ENCODE measurements around the gene PDCD11. TPM values are rescaled to one million over a fixed set of nuclear protein-coding genes. Genes with fewer than 3 reads are reported as not detected.

PDCD11 gene
- total and polyA plus RNA-seq, 4 donors = 8.3 to 20.9 (median 9.8) TPM

DNA sequence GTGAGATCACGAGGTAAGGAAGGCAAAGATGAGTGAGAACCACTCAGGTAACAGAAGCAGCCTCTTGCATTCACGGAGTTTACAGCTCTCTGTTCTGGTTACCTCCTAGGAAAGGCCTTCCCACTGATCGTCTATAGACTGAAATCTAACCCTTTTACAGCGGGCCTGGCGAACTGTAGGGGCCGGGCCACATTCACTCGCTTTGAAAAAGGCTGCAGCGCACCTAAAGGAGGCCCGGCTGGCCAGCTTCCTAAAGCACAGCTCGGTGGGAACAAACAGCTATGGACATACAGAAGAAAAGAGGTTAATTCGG, 716 bp upstream of the PDCD11 start:
- peaks cover 12 to 32% (median 25%) of the 10 kb centered on the region in 4 donors for H3K36me3 ChIP-seq (ENCODE audit: control insufficient read depth in 4 of 4, insufficient read depth in 3 of 4, low read depth in 1 of 4, low read length in 3 of 4)
- H3K9me3 ChIP-seq (ENCODE audit: control insufficient read depth in 4 of 4, low read length in 3 of 4) = no peaks in the 10 kb centered on the region
- DNase-seq (ENCODE audit: low spot score) = no peak
- 3% methylated on average over 11 of the region's 11 CpGs for WGBS
- H3K27ac ChIP-seq (ENCODE audit: low read depth in 1 of 2, low read length in 2 of 2) = peak overlapping the region; percentile 65 to 73
- H3K27me3 ChIP-seq (ENCODE audit: control insufficient read depth in 4 of 4, insufficient read depth in 4 of 4, low read length in 3 of 4) = no peaks in the 10 kb centered on the region
- peak overlapping the region; percentile 85 to 92 for H3K9ac ChIP-seq (ENCODE audit: low read depth in 1 of 2, low read length in 2 of 2)
- peak overlapping the region; percentile 80 to 91 (median 87) for H3K4me3 ChIP-seq (ENCODE audit: low read depth in 1 of 3, low read length in 3 of 3)
- TF ChIP-seq RXRA (IDR thresholded peaks at IDR 0.05) (no peak), HNF4A (conservative IDR thresholded peaks at IDR 0.05) (no peak), TAF1 (conservative IDR thresholded peaks at IDR 0.05) (no peak), FOXA2 (IDR thresholded peaks at IDR 0.05) (no peak), YY1 (IDR thresholded peaks at IDR 0.05) (no peak), NR2F2 (IDR thresholded peaks at IDR 0.05) (no peak), FOXA1 (IDR thresholded peaks at IDR 0.05) (no peak), GABPA (IDR thresholded peaks at IDR 0.05 in 1 of 2, conservative IDR thresholded peaks at IDR 0.05 in 1 of 2) (no peak), JUND (IDR thresholded peaks at IDR 0.05) (no peak)
- TF ChIP-seq, protein P1, sequence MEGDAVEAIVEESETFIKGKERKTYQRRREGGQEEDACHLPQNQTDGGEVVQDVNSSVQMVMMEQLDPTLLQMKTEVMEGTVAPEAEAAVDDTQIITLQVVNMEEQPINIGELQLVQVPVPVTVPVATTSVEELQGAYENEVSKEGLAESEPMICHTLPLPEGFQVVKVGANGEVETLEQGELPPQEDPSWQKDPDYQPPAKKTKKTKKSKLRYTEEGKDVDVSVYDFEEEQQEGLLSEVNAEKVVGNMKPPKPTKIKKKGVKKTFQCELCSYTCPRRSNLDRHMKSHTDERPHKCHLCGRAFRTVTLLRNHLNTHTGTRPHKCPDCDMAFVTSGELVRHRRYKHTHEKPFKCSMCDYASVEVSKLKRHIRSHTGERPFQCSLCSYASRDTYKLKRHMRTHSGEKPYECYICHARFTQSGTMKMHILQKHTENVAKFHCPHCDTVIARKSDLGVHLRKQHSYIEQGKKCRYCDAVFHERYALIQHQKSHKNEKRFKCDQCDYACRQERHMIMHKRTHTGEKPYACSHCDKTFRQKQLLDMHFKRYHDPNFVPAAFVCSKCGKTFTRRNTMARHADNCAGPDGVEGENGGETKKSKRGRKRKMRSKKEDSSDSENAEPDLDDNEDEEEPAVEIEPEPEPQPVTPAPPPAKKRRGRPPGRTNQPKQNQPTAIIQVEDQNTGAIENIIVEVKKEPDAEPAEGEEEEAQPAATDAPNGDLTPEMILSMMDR (IDR thresholded peaks at IDR 0.05; ENCODE audit: low read depth, low read length, missing input control) = no peak
- peaks cover 8 to 26% (median 23%) of the 10 kb centered on the region in 4 donors for H3K4me1 ChIP-seq (ENCODE audit: control insufficient read depth in 4 of 4, insufficient read depth in 4 of 4, low read length in 3 of 4)

DNA sequence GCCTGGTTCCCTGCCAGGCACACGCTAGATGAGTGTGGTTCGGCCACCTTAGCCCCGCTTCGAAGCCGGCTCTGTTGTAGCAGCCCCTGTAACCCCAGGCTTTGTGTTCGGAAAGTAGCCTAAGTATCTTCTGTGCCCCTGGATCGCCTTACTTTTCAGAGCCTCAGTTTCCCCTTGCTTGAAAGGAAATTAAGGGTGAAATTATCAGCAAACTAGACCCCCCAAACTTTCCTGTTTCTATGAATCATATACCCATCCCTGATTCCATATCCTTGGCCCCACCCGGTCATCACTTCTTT, 312 bp downstream of the PDCD11 start:
- Histone ChIP-seq H3K9me3 (ENCODE audit: control insufficient read depth in 4 of 4, low read length in 3 of 4) (no peaks in the 10 kb centered on the region), H3K27me3 (ENCODE audit: control insufficient read depth in 4 of 4, insufficient read depth in 4 of 4, low read length in 3 of 4) (no peaks in the 10 kb centered on the region), H3K4me1 (ENCODE audit: control insufficient read depth in 4 of 4, insufficient read depth in 4 of 4, low read length in 3 of 4) (peaks cover 8 to 26% (median 23%) of the 10 kb centered on the region in 4 donors), H3K27ac (ENCODE audit: low read depth in 1 of 2, low read length in 2 of 2) (peak overlapping the region; percentile 42 to 47), H3K9ac (ENCODE audit: low read depth in 1 of 2, low read length in 2 of 2) (peak overlapping the region; percentile 10 to 61), H3K4me3 (ENCODE audit: low read depth in 1 of 3, low read length in 3 of 3) (peak overlapping the region; percentile 80 to 91 (median 87)), H3K36me3 (ENCODE audit: control insufficient read depth in 4 of 4, insufficient read depth in 3 of 4, low read depth in 1 of 4, low read length in 3 of 4) (peaks cover 8 to 25% (median 20%) of the 10 kb centered on the region in 4 donors)
- 1% methylated on average over 8 of the region's 8 CpGs for WGBS
- no peak for DNase-seq (ENCODE audit: low spot score)
- TF ChIP-seq NR2F2 (IDR thresholded peaks at IDR 0.05) (no peak), YY1 (IDR thresholded peaks at IDR 0.05) (peak; percentile 18), JUND (IDR thresholded peaks at IDR 0.05) (no peak)

DNA sequence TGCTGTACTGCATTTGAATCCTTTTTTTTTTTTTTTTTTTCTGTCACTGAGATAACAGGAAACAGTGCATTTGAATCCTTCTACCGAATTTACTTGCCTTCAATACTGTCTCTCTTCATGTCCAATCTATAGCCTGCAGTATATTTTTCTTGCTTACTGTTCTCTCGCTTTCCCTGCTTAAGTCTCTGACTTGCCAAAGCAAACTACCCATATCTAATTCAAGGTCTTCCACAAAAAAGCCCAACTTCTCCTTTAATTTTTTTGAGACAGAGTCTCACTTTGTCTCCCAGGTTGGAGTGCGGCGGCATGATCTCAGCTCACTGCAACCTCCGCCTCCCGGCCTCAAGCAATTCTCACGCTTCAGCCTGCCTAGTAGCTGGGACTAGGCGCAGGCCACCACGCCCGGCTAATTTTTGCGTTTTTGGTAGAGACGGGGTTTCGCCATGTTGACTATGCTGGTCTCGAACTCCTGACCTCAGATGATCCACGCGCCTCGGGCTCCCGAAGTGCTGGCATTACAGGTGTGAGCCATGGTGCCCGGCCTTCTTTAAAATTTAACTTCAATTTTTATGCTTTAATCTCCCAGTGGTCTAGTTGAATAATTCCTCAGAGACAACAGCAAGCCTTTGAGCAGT, 882 bp downstream of the PDCD11 start:
- Histone ChIP-seq H3K36me3 (ENCODE audit: control insufficient read depth in 4 of 4, insufficient read depth in 3 of 4, low read depth in 1 of 4, low read length in 3 of 4) (peaks cover 7 to 25% (median 22%) of the 10 kb centered on the region in 4 donors), H3K9me3 (ENCODE audit: control insufficient read depth in 4 of 4, low read length in 3 of 4) (no peaks in the 10 kb centered on the region), H3K9ac (ENCODE audit: low read depth in 1 of 2, low read length in 2 of 2) (peak overlapping the region; percentile 10 to 61), H3K27me3 (ENCODE audit: control insufficient read depth in 4 of 4, insufficient read depth in 4 of 4, low read length in 3 of 4) (no peaks in the 10 kb centered on the region), H3K4me3 (ENCODE audit: low read depth in 1 of 3, low read length in 3 of 3) (peak overlapping the region; percentile 80 to 91 (median 87)), H3K4me1 (ENCODE audit: control insufficient read depth in 4 of 4, insufficient read depth in 4 of 4, low read length in 3 of 4) (peaks cover 8 to 26% (median 23%) of the 10 kb centered on the region in 4 donors), H3K27ac (ENCODE audit: low read depth in 1 of 2, low read length in 2 of 2) (peak overlapping the region in 1 of 2 donors; percentile 42)
- WGBS = 70% methylated on average over 19 of the region's 19 CpGs
- no peak for DNase-seq (ENCODE audit: low spot score)
- TF ChIP-seq GABPA (IDR thresholded peaks at IDR 0.05 in 1 of 2, conservative IDR thresholded peaks at IDR 0.05 in 1 of 2) (no peak), FOXA2 (IDR thresholded peaks at IDR 0.05) (no peak), FOXA1 (IDR thresholded peaks at IDR 0.05) (no peak), JUND (IDR thresholded peaks at IDR 0.05) (no peak), TAF1 (conservative IDR thresholded peaks at IDR 0.05) (no peak), HNF4A (conservative IDR thresholded peaks at IDR 0.05) (no peak), SP1 (IDR thresholded peaks at IDR 0.05) (no peak), HNF4G (IDR thresholded peaks at IDR 0.05) (no peak), EGR1 (IDR thresholded peaks at IDR 0.05; ENCODE audit: low read depth in 2 of 2) (no peak), YY1 (IDR thresholded peaks at IDR 0.05) (no peak), RAD21 (IDR thresholded peaks at IDR 0.05) (no peak), NR2F2 (IDR thresholded peaks at IDR 0.05) (no peak)
- TF ChIP-seq, protein P2, sequence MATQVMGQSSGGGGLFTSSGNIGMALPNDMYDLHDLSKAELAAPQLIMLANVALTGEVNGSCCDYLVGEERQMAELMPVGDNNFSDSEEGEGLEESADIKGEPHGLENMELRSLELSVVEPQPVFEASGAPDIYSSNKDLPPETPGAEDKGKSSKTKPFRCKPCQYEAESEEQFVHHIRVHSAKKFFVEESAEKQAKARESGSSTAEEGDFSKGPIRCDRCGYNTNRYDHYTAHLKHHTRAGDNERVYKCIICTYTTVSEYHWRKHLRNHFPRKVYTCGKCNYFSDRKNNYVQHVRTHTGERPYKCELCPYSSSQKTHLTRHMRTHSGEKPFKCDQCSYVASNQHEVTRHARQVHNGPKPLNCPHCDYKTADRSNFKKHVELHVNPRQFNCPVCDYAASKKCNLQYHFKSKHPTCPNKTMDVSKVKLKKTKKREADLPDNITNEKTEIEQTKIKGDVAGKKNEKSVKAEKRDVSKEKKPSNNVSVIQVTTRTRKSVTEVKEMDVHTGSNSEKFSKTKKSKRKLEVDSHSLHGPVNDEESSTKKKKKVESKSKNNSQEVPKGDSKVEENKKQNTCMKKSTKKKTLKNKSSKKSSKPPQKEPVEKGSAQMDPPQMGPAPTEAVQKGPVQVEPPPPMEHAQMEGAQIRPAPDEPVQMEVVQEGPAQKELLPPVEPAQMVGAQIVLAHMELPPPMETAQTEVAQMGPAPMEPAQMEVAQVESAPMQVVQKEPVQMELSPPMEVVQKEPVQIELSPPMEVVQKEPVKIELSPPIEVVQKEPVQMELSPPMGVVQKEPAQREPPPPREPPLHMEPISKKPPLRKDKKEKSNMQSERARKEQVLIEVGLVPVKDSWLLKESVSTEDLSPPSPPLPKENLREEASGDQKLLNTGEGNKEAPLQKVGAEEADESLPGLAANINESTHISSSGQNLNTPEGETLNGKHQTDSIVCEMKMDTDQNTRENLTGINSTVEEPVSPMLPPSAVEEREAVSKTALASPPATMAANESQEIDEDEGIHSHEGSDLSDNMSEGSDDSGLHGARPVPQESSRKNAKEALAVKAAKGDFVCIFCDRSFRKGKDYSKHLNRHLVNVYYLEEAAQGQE (IDR thresholded peaks at IDR 0.05) = no peak
- TF ChIP-seq, protein P3, sequence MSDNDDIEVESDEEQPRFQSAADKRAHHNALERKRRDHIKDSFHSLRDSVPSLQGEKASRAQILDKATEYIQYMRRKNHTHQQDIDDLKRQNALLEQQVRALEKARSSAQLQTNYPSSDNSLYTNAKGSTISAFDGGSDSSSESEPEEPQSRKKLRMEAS (IDR thresholded peaks at IDR 0.05) = no peak
- TF ChIP-seq, protein P1 (IDR thresholded peaks at IDR 0.05; ENCODE audit: low read depth, low read length, missing input control) = no peak
- TF ChIP-seq, protein P4, sequence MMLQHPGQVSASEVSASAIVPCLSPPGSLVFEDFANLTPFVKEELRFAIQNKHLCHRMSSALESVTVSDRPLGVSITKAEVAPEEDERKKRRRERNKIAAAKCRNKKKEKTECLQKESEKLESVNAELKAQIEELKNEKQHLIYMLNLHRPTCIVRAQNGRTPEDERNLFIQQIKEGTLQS (IDR thresholded peaks at IDR 0.05) = no peak

All from liver (tissue), 9 donors.